Erythroblast (primary cell): ENCODE data around the gene URB2.
"Not testable (repeated sequence)": the region's sequence is repeated elsewhere in the genome, so short reads cannot be mapped to it uniquely, and the experiment has no call there.

Source experiments
- DNase-seq, 2 experiments: peaks; one replicate each; lab custom pipeline; 2025; lab: John Stamatoyannopoulos, UW
- GATA1 ChIP-seq: IDR thresholded peaks from 2 replicates; pipeline ENCODE4 v1.6.1; 2011; ENCODE audit warnings: low read depth, mild to moderate bottlenecking, control low read depth, low read length, moderate library complexity
- POLR2A ChIP-seq: IDR thresholded peaks from 2 replicates; pipeline ENCODE4 v1.6.1; 2011; ENCODE audit warnings: mild to moderate bottlenecking, low read length

URB2 gene

DNA sequence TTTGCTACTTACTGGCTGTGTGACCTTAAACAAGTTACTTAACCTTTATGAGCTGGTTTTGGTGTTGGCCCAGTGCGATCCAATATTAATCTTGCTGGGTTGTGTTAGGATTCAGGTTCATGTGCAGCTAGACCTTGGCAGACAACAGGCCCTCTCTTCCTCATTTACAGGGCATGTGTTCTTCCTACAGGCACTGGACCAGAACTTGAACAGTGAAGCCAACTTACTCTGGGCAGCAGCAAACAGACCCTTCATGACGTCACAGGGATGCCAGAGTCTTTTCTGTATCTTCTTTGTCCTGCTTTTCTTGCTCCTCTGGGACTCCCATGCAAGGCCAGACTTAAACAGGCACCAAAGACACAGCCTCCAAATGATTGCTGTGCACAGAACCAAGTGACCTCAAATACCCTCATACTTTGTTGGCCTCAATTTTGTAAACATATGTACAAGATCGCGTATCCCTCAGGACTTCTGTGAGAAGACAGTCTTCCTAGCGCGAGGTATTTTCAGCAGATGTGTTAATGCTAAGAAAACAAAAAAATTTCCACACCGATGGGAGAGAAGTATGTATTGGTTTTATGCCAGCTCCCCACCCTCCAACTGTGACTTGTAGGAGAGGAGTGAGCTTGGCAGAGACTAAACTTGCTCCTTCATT, 73.7 kb downstream of the URB2 start:
- no peak for DNase-seq
- TF ChIP-seq GATA1 (no peak), POLR2A (no peak)

DNA sequence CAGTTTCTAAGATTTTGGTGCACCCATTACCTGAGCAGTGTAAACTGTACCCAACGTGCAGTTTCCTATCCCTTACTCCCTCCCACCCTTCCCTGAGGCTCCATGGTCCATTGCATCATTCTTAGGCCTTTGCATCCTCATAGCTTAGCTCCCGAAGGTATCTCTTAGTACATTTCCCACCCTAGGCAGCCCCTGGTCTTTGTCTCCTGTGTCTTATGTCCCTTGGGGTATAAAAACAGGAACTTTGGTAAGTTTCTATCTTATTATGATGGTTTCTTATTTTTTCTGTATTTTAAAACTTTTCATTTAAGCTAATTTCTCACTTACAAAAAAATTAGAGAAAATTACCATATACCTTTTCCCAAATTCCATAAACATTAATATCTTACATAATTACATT, 78.1 kb downstream of the URB2 start:
- no peak for TF ChIP-seq GATA1

DNA sequence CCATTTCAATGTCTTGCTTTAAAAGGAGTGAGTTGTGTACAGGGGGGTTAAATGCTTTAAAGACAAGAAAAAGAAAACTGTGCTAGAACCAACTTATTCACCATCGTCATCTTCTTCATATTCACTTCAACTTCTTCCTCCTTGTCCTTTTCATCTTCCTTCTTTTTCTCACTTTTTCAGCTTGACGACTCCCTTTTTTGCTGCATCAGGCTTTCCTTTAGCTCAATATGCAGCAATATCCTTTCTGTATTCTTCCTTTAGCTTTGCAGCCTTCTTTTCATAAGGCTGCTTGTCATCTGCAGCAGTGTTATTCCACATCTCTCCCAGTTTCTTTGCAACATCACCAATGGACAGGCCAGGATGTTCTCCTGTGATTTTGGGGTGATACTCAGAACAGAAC, 79.1 kb downstream of the URB2 start:
- DNase-seq = not testable (repeated sequence)

More for the DNA sequence above, 78.1 kb downstream of the URB2 start:
- no peak for DNase-seq

DNA sequence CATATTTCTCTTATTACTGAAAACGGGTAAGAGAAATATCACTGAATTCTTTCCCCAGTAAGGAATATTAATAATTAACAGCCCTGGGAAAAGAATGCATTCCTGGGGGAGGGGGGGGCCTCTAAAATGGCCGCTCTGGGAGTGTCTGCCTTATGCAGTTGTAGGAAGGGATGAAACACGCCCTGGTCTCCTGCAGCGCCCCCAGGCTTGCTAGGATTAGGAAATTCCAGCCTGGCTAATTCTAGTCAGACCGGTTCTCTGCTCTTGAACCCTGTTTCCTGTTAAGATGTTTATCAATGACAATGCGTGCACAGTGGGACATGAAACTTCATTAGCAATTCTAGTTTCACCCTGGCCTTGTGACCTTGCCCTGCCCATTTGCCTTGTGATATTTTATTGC, 81.1 kb downstream of the URB2 start:
- not testable (repeated sequence) for DNase-seq

DNA sequence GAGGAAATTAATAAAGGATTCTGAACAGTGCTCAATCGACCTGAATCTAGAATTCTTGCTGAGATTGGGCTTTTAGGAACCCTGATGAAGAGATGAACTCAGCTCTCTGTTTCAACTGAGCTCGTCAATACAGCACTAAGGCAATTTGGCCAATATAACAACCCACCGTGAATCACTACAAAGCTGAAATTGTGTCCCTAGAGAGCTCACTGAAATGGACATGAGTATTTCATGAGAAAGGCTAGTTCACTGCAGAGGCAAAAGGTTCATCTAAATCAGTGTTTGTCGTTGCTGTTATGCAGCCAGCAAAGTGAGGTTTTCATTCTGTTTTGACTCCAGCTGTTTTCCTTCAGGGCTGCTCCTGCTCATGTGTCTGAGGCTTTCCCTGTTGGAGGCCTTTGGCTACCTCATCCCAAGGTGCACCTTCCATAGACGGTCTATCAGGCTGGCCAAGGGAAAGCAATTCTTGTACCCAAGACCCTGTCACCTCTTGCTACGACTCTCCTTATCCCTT, 83.5 kb downstream of the URB2 start:
- TF ChIP-seq GATA1 = no peak
- no peak for TF ChIP-seq POLR2A
- no peak for DNase-seq
